Activated naive CD4-positive, alpha-beta T cell treated with anti-CD3 and anti-CD28 coated beads, Interleukin-2, amount 50 U/mL, for 24 hours (primary cell): ENCODE measurements around the gene RBM19.

Source experiments
- H3K27ac Mint-ChIP-seq: one replicate; pipeline ENCODE4 v1.8.0; 2021; ENCODE audit warnings: mild to moderate bottlenecking, mixed read lengths
- H3K27me3 Mint-ChIP-seq: one replicate; pipeline ENCODE4 v1.8.0; 2021; ENCODE audit warnings: mixed read lengths
- H3K36me3 Mint-ChIP-seq: one replicate; pipeline ENCODE4 v1.8.0; 2021; ENCODE audit warnings: mixed read lengths
- H3K4me1 Mint-ChIP-seq: one replicate; pipeline ENCODE4 v1.8.0; 2021; ENCODE audit warnings: mixed read lengths
- H3K4me3 Mint-ChIP-seq: one replicate; pipeline ENCODE4 v1.8.0; 2021; ENCODE audit warnings: mild to moderate bottlenecking, mixed read lengths
- H3K9me3 Mint-ChIP-seq: one replicate; pipeline ENCODE4 v1.8.0; 2021; ENCODE audit warnings: mixed read lengths

The RBM19 gene

GRCh38 chr12:113781415-113782198, 184.5 kb downstream of the RBM19 start:
- Mint-ChIP-seq H3K36me3 (no peaks in the 10 kb centered on the region), H3K27ac (no peak overlapping the region), H3K4me3 (no peak overlapping the region), H3K27me3 (peaks cover 35% of the 10 kb centered on the region), H3K9me3 (peaks cover 4% of the 10 kb centered on the region), H3K4me1 (no peaks in the 10 kb centered on the region)

- Mint-ChIP-seq H3K36me3 (no peaks in the 10 kb centered on the region), H3K9me3 (peaks cover 4% of the 10 kb centered on the region), H3K27me3 (peaks cover 41% of the 10 kb centered on the region), H3K4me1 (no peaks in the 10 kb centered on the region), H3K4me3 (no peak overlapping the region), H3K27ac (no peak overlapping the region)
Observed at GRCh38 chr12:113779774-113780173, 186.4 kb downstream of the RBM19 start.

- H3K4me1 Mint-ChIP-seq: no peaks in the 10 kb centered on the region
- peaks cover 4% of the 10 kb centered on the region for H3K9me3 Mint-ChIP-seq
- no peak overlapping the region for H3K27ac Mint-ChIP-seq
- H3K27me3 Mint-ChIP-seq: peaks cover 43% of the 10 kb centered on the region
- no peaks in the 10 kb centered on the region for H3K36me3 Mint-ChIP-seq
- no peak overlapping the region for H3K4me3 Mint-ChIP-seq
Observed at GRCh38 chr12:113778432-113779132, 187.5 kb downstream of the RBM19 start.

- Mint-ChIP-seq H3K36me3 (no peaks in the 10 kb centered on the region), H3K27ac (no peak overlapping the region), H3K9me3 (peaks cover 4% of the 10 kb centered on the region), H3K4me3 (no peak overlapping the region), H3K27me3 (peaks cover 41% of the 10 kb centered on the region), H3K4me1 (no peaks in the 10 kb centered on the region)
Observed at GRCh38 chr12:113777751-113778150, 188.4 kb downstream of the RBM19 start.

GRCh38 chr12:113776536-113776935, 189.6 kb downstream of the RBM19 start:
- peaks cover 4% of the 10 kb centered on the region for H3K9me3 Mint-ChIP-seq
- no peaks in the 10 kb centered on the region for H3K36me3 Mint-ChIP-seq
- no peaks in the 10 kb centered on the region for H3K4me1 Mint-ChIP-seq
- no peak overlapping the region for H3K4me3 Mint-ChIP-seq
- no peak overlapping the region for H3K27ac Mint-ChIP-seq
- peaks cover 33% of the 10 kb centered on the region for H3K27me3 Mint-ChIP-seq

GRCh38 chr12:113774526-113774925, 191.6 kb downstream of the RBM19 start:
- Mint-ChIP-seq H3K4me1 (no peaks in the 10 kb centered on the region), H3K36me3 (no peaks in the 10 kb centered on the region), H3K4me3 (no peak overlapping the region), H3K27ac (no peak overlapping the region), H3K27me3 (peaks cover 23% of the 10 kb centered on the region), H3K9me3 (no peaks in the 10 kb centered on the region)

GRCh38 chr12:113772505-113773030, 193.6 kb downstream of the RBM19 start:
- Mint-ChIP-seq H3K4me1 (no peaks in the 10 kb centered on the region), H3K27ac (no peak overlapping the region), H3K4me3 (no peak overlapping the region), H3K27me3 (peaks cover 15% of the 10 kb centered on the region), H3K36me3 (no peaks in the 10 kb centered on the region), H3K9me3 (no peaks in the 10 kb centered on the region)

GRCh38 chr12:113770389-113770865, 195.7 kb downstream of the RBM19 start:
- Mint-ChIP-seq H3K27me3 (peaks cover 13% of the 10 kb centered on the region), H3K9me3 (no peaks in the 10 kb centered on the region), H3K36me3 (no peaks in the 10 kb centered on the region), H3K4me1 (no peaks in the 10 kb centered on the region), H3K4me3 (no peak overlapping the region), H3K27ac (no peak overlapping the region)

GRCh38 chr12:113769305-113769704, 196.8 kb downstream of the RBM19 start:
- Mint-ChIP-seq H3K9me3 (no peaks in the 10 kb centered on the region), H3K36me3 (no peaks in the 10 kb centered on the region), H3K27me3 (peaks cover 8% of the 10 kb centered on the region), H3K4me1 (no peaks in the 10 kb centered on the region), H3K27ac (no peak overlapping the region), H3K4me3 (no peak overlapping the region)

GRCh38 chr12:113768850-113769249, 197.3 kb downstream of the RBM19 start:
- no peak overlapping the region for H3K27ac Mint-ChIP-seq
- H3K9me3 Mint-ChIP-seq: no peaks in the 10 kb centered on the region
- peaks cover 7% of the 10 kb centered on the region for H3K27me3 Mint-ChIP-seq
- no peak overlapping the region for H3K4me3 Mint-ChIP-seq
- H3K4me1 Mint-ChIP-seq: no peaks in the 10 kb centered on the region
- H3K36me3 Mint-ChIP-seq: no peaks in the 10 kb centered on the region

- Mint-ChIP-seq H3K27ac (no peak overlapping the region), H3K4me1 (no peaks in the 10 kb centered on the region), H3K9me3 (no peaks in the 10 kb centered on the region), H3K27me3 (peaks cover 14% of the 10 kb centered on the region), H3K36me3 (no peaks in the 10 kb centered on the region), H3K4me3 (no peak overlapping the region)
Observed at GRCh38 chr12:113766879-113767878, 198.9 kb downstream of the RBM19 start.
